A673 (cell line): ENCODE data around the gene KRT80. TPM values are rescaled to one million over a fixed set of nuclear protein-coding genes. Genes with fewer than 3 reads are reported as not detected.

Source experiments
- BruUV-seq: library from RNA; stranded (reverse); fragments of 400-500 nt; replicated peaks from 2 replicates; lab custom pipeline; 2021; lab: Mats Ljungman, UMichigan
- CTCF ChIA-PET: fragments of 300-600 bp; sonication (Branson Sonifier 250); formaldehyde crosslinking; loops from one replicate; lab custom pipeline; 2022; ENCODE audit warnings: antibody characterized with exemption; lab: Charles Lee
- POLR2A ChIA-PET: fragments of 300-600 bp; sonication (Branson Sonifier 250); formaldehyde crosslinking; loops from one replicate; lab custom pipeline; 2022; ENCODE audit warnings: antibody characterized with exemption; ENCODE audit not compliant: low non-redundant PET; lab: Charles Lee
- DNase-seq: peaks from one replicate; pipeline ENCODE4 v3.0.0-alpha.2; 2015; ENCODE audit warnings: low spot score
- H3K27ac ChIP-seq: fragments of 200-600 bp; sonication (generic); 2 replicates; pipeline ENCODE4 v1.5.1; 2016; ENCODE audit warnings: mixed run types, low read depth, mild to moderate bottlenecking, mixed read lengths, antibody characterized with exemption, low read length; ENCODE audit not compliant: poor library complexity, severe bottlenecking
- H3K27me3 ChIP-seq: fragments of 200-600 bp; sonication (generic); replicated peaks from 2 replicates; pipeline ENCODE4 v1.6.1; 2017; ENCODE audit warnings: mixed run types, low read depth, mild to moderate bottlenecking, mixed read lengths, antibody characterized with exemption, low read length; ENCODE audit not compliant: insufficient read depth, poor library complexity
- H3K36me3 ChIP-seq: fragments of 200-600 bp; sonication (generic); 2 replicates; pipeline ENCODE4 v1.6.1; 2016; ENCODE audit warnings: mixed run types, mild to moderate bottlenecking, mixed read lengths, antibody characterized with exemption, low read length; ENCODE audit not compliant: insufficient read depth, poor library complexity, severe bottlenecking
- H3K4me1 ChIP-seq: fragments of 200-600 bp; sonication (generic); 2 replicates; pipeline ENCODE4 v1.6.1; 2017; ENCODE audit warnings: mixed run types, mild to moderate bottlenecking, mixed read lengths, antibody characterized with exemption, low read length; ENCODE audit not compliant: insufficient read depth, poor library complexity, severe bottlenecking
- H3K4me3 ChIP-seq: fragments of 200-600 bp; sonication (generic); 2 replicates; pipeline ENCODE4 v1.5.1; 2016; ENCODE audit warnings: low read depth, mixed run types, mild to moderate bottlenecking, mixed read lengths, low read length; ENCODE audit not compliant: poor library complexity, severe bottlenecking
- H3K9me3 ChIP-seq: fragments of 200-600 bp; sonication (generic); 2 replicates; pipeline ENCODE4 v1.6.1; 2016; ENCODE audit warnings: mixed run types, low read depth, mild to moderate bottlenecking, mixed read lengths, antibody characterized with exemption, low read length; ENCODE audit not compliant: poor library complexity, severe bottlenecking
- EZH2 ChIP-seq: fragments of 200-600 bp; sonication (generic); IDR thresholded peaks from 2 replicates; pipeline ENCODE4 v1.6.1; 2017; ENCODE audit warnings: borderline replicate concordance, low read depth, mild to moderate bottlenecking, mixed read lengths, antibody characterized with exemption, low read length; ENCODE audit not compliant: poor library complexity, severe bottlenecking
- intact Hi-C: fragments of 100-400 bp; cut with micrococcal nuclease; formaldehyde crosslinking; loops from one replicate; pipeline ENCODE4 v1.10.0; 2022; ENCODE audit not compliant: unreplicated experiment
- total RNA-seq: library from RNA; stranded (reverse); gene quantifications from 2 replicates; pipeline ENCODE4 v1.2.3, GENCODE V29; 2021
- TF ChIP-seq, protein P1 (sequence below): fragments of 300-800, 200-600 bp; sonication (generic); conservative IDR thresholded peaks from 2 replicates; pipeline ENCODE4 v1.5.1; 2017; ENCODE audit warnings: low read depth, mild to moderate bottlenecking, antibody characterized with exemption, low read length, moderate library complexity, mixed read lengths

The KRT80 gene
- total RNA-seq, 1 experiment from 2014 or later = 1.0 TPM

DNA sequence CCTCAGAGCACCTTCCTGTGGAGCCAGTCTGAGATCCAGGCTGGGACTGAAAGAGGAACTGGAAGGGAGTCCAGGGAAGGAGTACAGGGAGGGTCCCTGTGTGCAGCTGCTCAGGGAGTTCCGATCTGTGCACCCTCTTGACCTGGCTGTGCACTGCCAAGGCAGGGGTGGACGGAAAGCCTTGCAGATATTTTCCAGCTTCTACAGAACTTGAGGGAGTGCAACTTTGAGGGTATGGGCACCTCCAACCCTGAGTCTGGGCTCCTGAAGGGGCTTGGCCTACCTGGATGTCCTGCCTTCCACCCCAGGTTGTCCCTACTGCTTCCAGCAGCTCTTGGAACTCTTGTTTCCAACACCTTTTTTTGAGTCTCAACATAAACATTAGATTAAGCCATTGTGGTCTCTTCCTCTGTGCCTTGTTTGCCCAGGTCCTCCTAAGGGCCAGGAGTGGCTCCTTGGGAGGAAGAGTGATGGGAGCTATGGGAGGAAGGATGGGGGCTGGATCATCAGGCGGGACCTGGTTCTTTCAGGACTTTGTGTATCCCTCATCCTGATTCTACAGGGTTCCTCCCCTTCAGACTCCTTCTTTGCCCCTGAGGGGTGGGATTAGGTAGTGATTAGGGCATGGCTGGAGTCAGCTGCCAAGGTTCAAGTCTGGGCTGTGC lies 44.7 kb upstream of the KRT80 start:
- TF ChIP-seq EZH2 = no peak
- TF ChIP-seq, protein P1, sequence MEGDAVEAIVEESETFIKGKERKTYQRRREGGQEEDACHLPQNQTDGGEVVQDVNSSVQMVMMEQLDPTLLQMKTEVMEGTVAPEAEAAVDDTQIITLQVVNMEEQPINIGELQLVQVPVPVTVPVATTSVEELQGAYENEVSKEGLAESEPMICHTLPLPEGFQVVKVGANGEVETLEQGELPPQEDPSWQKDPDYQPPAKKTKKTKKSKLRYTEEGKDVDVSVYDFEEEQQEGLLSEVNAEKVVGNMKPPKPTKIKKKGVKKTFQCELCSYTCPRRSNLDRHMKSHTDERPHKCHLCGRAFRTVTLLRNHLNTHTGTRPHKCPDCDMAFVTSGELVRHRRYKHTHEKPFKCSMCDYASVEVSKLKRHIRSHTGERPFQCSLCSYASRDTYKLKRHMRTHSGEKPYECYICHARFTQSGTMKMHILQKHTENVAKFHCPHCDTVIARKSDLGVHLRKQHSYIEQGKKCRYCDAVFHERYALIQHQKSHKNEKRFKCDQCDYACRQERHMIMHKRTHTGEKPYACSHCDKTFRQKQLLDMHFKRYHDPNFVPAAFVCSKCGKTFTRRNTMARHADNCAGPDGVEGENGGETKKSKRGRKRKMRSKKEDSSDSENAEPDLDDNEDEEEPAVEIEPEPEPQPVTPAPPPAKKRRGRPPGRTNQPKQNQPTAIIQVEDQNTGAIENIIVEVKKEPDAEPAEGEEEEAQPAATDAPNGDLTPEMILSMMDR = no peak
- Histone ChIP-seq H3K27ac (no peak overlapping the region), H3K36me3 (no peaks in the 10 kb centered on the region), H3K4me3 (no peak overlapping the region), H3K4me1 (no peaks in the 10 kb centered on the region), H3K27me3 (peaks cover 12% of the 10 kb centered on the region), H3K9me3 (no peaks in the 10 kb centered on the region)
- ChIA-PET POLR2A (no interaction called here), CTCF (no interaction called here)
- intact Hi-C loops = no loop called here
- BruUV-seq = no TSS peak
- no peak for DNase-seq

- Histone ChIP-seq H3K27ac (no peak overlapping the region), H3K4me1 (no peaks in the 10 kb centered on the region), H3K9me3 (no peaks in the 10 kb centered on the region), H3K27me3 (peaks cover 12% of the 10 kb centered on the region), H3K36me3 (no peaks in the 10 kb centered on the region), H3K4me3 (no peak overlapping the region)
- DNase-seq = no peak
- BruUV-seq = no TSS peak
- ChIA-PET CTCF (no interaction called here), POLR2A (no interaction called here)
- TF ChIP-seq, protein P1 = no peak
- no peak for TF ChIP-seq EZH2
- intact Hi-C loops = no loop called here
Observed at GRCh38 chr12:52235822-52236361, 44.1 kb upstream of the KRT80 start.

DNA sequence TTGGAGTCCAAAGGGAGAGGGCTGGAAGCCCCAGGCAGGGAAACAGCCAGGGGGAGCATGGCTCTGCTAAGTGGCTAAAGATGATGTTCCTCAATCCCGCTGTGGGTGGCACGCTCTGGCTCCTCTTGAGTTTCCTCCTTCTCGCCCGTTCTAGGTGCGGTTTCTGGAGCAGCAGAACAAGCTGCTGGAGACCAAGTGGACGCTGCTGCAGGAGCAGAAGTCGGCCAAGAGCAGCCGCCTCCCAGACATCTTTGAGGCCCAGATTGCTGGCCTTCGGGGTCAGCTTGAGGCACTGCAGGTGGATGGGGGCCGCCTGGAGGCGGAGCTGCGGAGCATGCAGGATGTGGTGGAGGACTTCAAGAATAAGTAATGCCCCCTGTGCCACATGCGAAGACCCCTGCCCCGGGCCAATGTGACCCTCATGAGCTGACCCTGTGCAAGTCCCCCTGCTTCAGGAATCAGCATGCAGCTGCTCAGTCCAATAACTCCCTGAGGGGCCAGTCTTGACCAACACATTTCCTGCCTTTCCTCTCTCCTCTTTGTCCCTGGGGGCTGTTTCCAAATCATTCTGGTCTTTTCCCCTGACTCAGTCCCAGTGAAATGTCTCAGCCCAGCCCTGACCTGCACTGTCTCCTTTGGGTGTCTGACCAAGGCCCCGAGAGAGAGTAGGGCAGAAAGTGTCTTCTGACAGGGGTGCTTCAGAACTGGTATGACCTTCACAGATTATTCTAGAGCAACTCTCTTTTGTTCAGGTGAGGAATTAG lies 43.4 kb upstream of the KRT80 start:
- CTCF ChIA-PET = no interaction called here
- POLR2A ChIA-PET = no interaction called here
- no peaks in the 10 kb centered on the region for H3K9me3 ChIP-seq
- H3K27ac ChIP-seq = no peak overlapping the region
- no peaks in the 10 kb centered on the region for H3K36me3 ChIP-seq
- H3K27me3 ChIP-seq = peaks cover 12% of the 10 kb centered on the region
- no peaks in the 10 kb centered on the region for H3K4me1 ChIP-seq
- no peak for DNase-seq
- TF ChIP-seq EZH2 = no peak
- TF ChIP-seq, protein P1 = no peak
- intact Hi-C loops = no loop called here
- no TSS peak for BruUV-seq
- no peak overlapping the region for H3K4me3 ChIP-seq
